ENCODE measurements around the gene MYLK4. TPM values are rescaled to one million over a fixed set of nuclear protein-coding genes. Genes with fewer than 3 reads are reported as not detected.
A peak's percentile ranks its signal among the peaks of the same experiment; 100 is the strongest.

Gene MYLK4
- total and polyA plus RNA-seq, 2 donors (not counting 3 experiments of a cell fraction or from before 2014, with no cell fraction given) = 0.41 to 0.62 TPM

DNA sequence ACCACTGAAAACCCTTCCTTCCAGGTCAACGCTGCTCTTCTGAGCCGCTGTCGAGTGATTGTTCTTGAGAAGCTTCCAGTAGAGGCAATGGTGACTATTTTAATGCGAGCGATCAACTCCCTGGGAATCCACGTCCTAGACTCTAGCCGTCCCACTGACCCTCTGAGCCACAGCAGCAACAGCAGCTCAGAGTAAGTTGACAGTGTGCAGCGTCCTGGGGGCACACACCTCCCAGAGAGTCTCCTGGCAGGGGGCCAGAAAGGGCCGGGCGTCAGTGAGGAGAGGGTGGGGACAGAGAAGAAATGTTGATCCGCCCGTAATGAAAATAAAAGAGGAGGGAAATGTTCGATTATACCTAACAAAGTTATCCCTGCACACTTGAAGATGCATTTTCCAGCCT lies 19.4 kb upstream of the MYLK4 start:
- no peaks in the 10 kb centered on the region for H3K27me3 ChIP-seq (ENCODE audit: control insufficient read depth in 2 of 2, insufficient read depth in 2 of 2, low read length in 2 of 2)
- no peak for TF ChIP-seq MYC (IDR thresholded peaks at IDR 0.05; ENCODE audit: low read depth, low read length)
- no peak for TF ChIP-seq FOS (IDR thresholded peaks at IDR 0.05; ENCODE audit: borderline replicate concordance, insufficient read depth, low read length)
- TF ChIP-seq, protein P1, sequence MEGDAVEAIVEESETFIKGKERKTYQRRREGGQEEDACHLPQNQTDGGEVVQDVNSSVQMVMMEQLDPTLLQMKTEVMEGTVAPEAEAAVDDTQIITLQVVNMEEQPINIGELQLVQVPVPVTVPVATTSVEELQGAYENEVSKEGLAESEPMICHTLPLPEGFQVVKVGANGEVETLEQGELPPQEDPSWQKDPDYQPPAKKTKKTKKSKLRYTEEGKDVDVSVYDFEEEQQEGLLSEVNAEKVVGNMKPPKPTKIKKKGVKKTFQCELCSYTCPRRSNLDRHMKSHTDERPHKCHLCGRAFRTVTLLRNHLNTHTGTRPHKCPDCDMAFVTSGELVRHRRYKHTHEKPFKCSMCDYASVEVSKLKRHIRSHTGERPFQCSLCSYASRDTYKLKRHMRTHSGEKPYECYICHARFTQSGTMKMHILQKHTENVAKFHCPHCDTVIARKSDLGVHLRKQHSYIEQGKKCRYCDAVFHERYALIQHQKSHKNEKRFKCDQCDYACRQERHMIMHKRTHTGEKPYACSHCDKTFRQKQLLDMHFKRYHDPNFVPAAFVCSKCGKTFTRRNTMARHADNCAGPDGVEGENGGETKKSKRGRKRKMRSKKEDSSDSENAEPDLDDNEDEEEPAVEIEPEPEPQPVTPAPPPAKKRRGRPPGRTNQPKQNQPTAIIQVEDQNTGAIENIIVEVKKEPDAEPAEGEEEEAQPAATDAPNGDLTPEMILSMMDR (IDR thresholded peaks at IDR 0.05; ENCODE audit: extremely low read depth in 1 of 2, insufficient read depth in 1 of 2, low read depth in 1 of 2, low read length in 2 of 2) = no peak
- no peak for TF ChIP-seq POLR2A (IDR thresholded peaks at IDR 0.05; ENCODE audit: low read depth, low read length)
- TF ChIP-seq JUN (IDR thresholded peaks at IDR 0.05; ENCODE audit: borderline replicate concordance, insufficient read depth, insufficient read length, low read depth) = no peak
- no peak for TF ChIP-seq GATA2 (IDR thresholded peaks at IDR 0.05; ENCODE audit: insufficient read depth, insufficient read length, low read depth, low read length)
- no peak for TF ChIP-seq EZH2 (IDR thresholded peaks at IDR 0.05; ENCODE audit: borderline replicate concordance, low read depth, low read length, severe bottlenecking)
- no peak for TF ChIP-seq POLR2AphosphoS5 (IDR thresholded peaks at IDR 0.05; ENCODE audit: insufficient read depth, low read depth, low read length)
- TF ChIP-seq, protein P2, sequence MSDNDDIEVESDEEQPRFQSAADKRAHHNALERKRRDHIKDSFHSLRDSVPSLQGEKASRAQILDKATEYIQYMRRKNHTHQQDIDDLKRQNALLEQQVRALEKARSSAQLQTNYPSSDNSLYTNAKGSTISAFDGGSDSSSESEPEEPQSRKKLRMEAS (IDR thresholded peaks at IDR 0.05; ENCODE audit: insufficient read depth, insufficient read length) = no peak
- no TSS peak for BruUV-seq (replicated peaks)
- dilution Hi-C loops (cut with MboI; ENCODE audit: extremely low pct_ligation_motif_present, low sequenced_read_pairs) (no loop called here), intact Hi-C loops (cut with micrococcal nuclease) (no loop called here)
- peaks cover 6% of the 10 kb centered on the region for H4K20me1 ChIP-seq (replicated peaks; ENCODE audit: control insufficient read depth, extremely low read depth, insufficient read depth, low read length)
- H3K9me1 ChIP-seq (replicated peaks; ENCODE audit: control insufficient read depth, extremely low read depth, insufficient read depth, low read length) = no peaks in the 10 kb centered on the region
- peak overlapping the region; percentile 34 for H3K27ac ChIP-seq (ENCODE audit: insufficient read depth, low read depth, low read length)
- H3K4me2 ChIP-seq (ENCODE audit: insufficient read depth, low read length) = peak overlapping the region; percentile 99
- peak overlapping the region; percentile 0 for H3K9ac ChIP-seq (replicated peaks; ENCODE audit: extremely low read depth, insufficient read depth, low read length)
- peak overlapping the region in 2 of 3 experiments; percentile 29 to 44 for H3K4me3 ChIP-seq (replicated peaks in 1 of 3; ENCODE audit: insufficient read depth in 1 of 3, low read depth in 1 of 3, low read length in 3 of 3)
- peak; percentile 79 for DNase-seq (ENCODE audit: low read depth, low spot score)
- POLR2A ChIA-PET = interaction anchor here (0.6 to 3.9 kb wide), 3 partner anchors 13 to 133 kb away, joined by 4 to 12 read pairs (median 8); partner anchors contain the start of gene SERPINB9
- CTCF ChIA-PET = interaction anchor here (1.2 to 6.7 kb wide), 11 partner anchors 9 to 182 kb away, joined by 3 to 54 read pairs (median 5); partner anchors contain the start of genes MYLK4 and SERPINB1
- FAIRE-seq = no peak
- peaks cover 39% of the 10 kb centered on the region for H3K4me1 ChIP-seq (ENCODE audit: control insufficient read depth, extremely low read depth, insufficient read depth, low read length)
- no peaks in the 10 kb centered on the region for H3K9me3 ChIP-seq (replicated peaks; ENCODE audit: control insufficient read depth, insufficient read depth, low read length)
- peaks cover 93% of the 10 kb centered on the region for H3K79me2 ChIP-seq (ENCODE audit: control insufficient read depth, insufficient read depth, low read length)
- H2AFZ ChIP-seq (ENCODE audit: low read depth, low read length) = peak overlapping the region; percentile 0
- H3K36me3 ChIP-seq (ENCODE audit: control insufficient read depth in 2 of 2, extremely low read depth in 1 of 2, insufficient read depth in 2 of 2, low read length in 2 of 2) = peaks cover 2 to 6% of the 10 kb centered on the region in 2 experiments
